ENCODE measurements around the gene NOC4L.

Gene NOC4L

GRCh38 chr12:132176385-132176919 lies 32.2 kb downstream of the NOC4L start:
- H3K4me3 ChIP-seq (ENCODE audit: low read depth, low read length): no peak overlapping the region
- no peak for TF ChIP-seq CTCF (IDR thresholded peaks at IDR 0.05; ENCODE audit: borderline replicate concordance, insufficient read depth, low read depth, low read length)

- TF ChIP-seq CTCF (IDR thresholded peaks at IDR 0.05; ENCODE audit: borderline replicate concordance, insufficient read depth, low read depth, low read length): no peak
- H3K4me3 ChIP-seq (ENCODE audit: low read depth, low read length): no peak overlapping the region
Measured at GRCh38 chr12:132176920-132177551, 32.8 kb downstream of the NOC4L start.

- TF ChIP-seq CTCF (IDR thresholded peaks at IDR 0.05; ENCODE audit: borderline replicate concordance, insufficient read depth, low read depth, low read length): no peak
- H3K4me3 ChIP-seq (ENCODE audit: low read depth, low read length): no peak overlapping the region
Measured at GRCh38 chr12:132178316-132178715, 34.1 kb downstream of the NOC4L start.

- H3K4me3 ChIP-seq (ENCODE audit: low read depth, low read length): no peak overlapping the region
- no peak for TF ChIP-seq CTCF (IDR thresholded peaks at IDR 0.05; ENCODE audit: borderline replicate concordance, insufficient read depth, low read depth, low read length)
Measured at GRCh38 chr12:132178801-132179401, 34.6 kb downstream of the NOC4L start.

- TF ChIP-seq CTCF (IDR thresholded peaks at IDR 0.05; ENCODE audit: borderline replicate concordance, insufficient read depth, low read depth, low read length): no peak
- H3K4me3 ChIP-seq (ENCODE audit: low read depth, low read length): no peak overlapping the region
Measured at GRCh38 chr12:132179431-132180362, 35.4 kb downstream of the NOC4L start.

GRCh38 chr12:132180648-132181546 lies 36.6 kb downstream of the NOC4L start:
- no peak for TF ChIP-seq CTCF (IDR thresholded peaks at IDR 0.05; ENCODE audit: borderline replicate concordance, insufficient read depth, low read depth, low read length)
- H3K4me3 ChIP-seq (ENCODE audit: low read depth, low read length): no peak overlapping the region
